Caki2 (cell line): Measurements from ENCODE around the gene CRADD. TPM values are rescaled to one million over a fixed set of nuclear protein-coding genes. Genes with fewer than 3 reads are reported as not detected.
"Not testable (repeated sequence)": the region's sequence is repeated elsewhere in the genome, so short reads cannot be mapped to it uniquely, and the experiment has no call there.

ENCODE experiments used
- DNase-seq: peaks from one replicate; pipeline ENCODE4 v3.0.0-alpha.2; 2015; ENCODE audit warnings: low read depth
- in situ Hi-C: cut with HindIII; loops from 2 replicates; pipeline ENCODE4 v1.10.0; 2016; ENCODE audit warnings: low sequenced_read_pairs, low pct_unique_long_range_greater_than_20kb, mixed read lengths
- total RNA-seq: library from RNA; depleted of rRNA; stranded (reverse); fragments of >200 nt; shearing (Covaris generic); gene quantifications from 2 replicates; pipeline ENCODE4 v1.2.3, GENCODE V29; 2014; ENCODE audit warnings: low replicate concordance

Gene CRADD
- total RNA-seq, 1 experiment from 2014 or later = 15.4 TPM

GRCh38 chr12:93743999-93744689 lies 67.0 kb downstream of the CRADD start:
- DNase-seq = no peak
- in situ Hi-C loops = no loop called here

- no peak for DNase-seq
- in situ Hi-C loops = no loop called here
Measured at GRCh38 chr12:93745286-93745685, 68.1 kb downstream of the CRADD start.

GRCh38 chr12:93746572-93747168 lies 69.5 kb downstream of the CRADD start:
- in situ Hi-C loops = no loop called here
- no peak for DNase-seq

GRCh38 chr12:93748672-93749383 lies 71.7 kb downstream of the CRADD start:
- DNase-seq = no peak
- in situ Hi-C loops = no loop called here

GRCh38 chr12:93749515-93749914 lies 72.3 kb downstream of the CRADD start:
- in situ Hi-C loops = no loop called here

GRCh38 chr12:93750056-93750455 lies 72.9 kb downstream of the CRADD start:
- DNase-seq = no peak
- in situ Hi-C loops = no loop called here

More at GRCh38 chr12:93749515-93749914, 72.3 kb downstream of the CRADD start:
- DNase-seq = no peak

GRCh38 chr12:93751864-93752610 lies 74.9 kb downstream of the CRADD start:
- in situ Hi-C loops = no loop called here
- DNase-seq = no peak

- DNase-seq = no peak
- in situ Hi-C loops = no loop called here
Measured at GRCh38 chr12:93753285-93753684, 76.1 kb downstream of the CRADD start.

- in situ Hi-C loops = no loop called here
- no peak for DNase-seq
Measured at GRCh38 chr12:93753838-93754429, 76.8 kb downstream of the CRADD start.

GRCh38 chr12:93754859-93755258 lies 77.7 kb downstream of the CRADD start:
- in situ Hi-C loops, DNase-seq: not testable (repeated sequence)

GRCh38 chr12:93756288-93756687 lies 79.1 kb downstream of the CRADD start:
- no peak for DNase-seq
- in situ Hi-C loops = no loop called here

- in situ Hi-C loops = no loop called here
- DNase-seq = no peak
Measured at GRCh38 chr12:93757792-93758694, 80.9 kb downstream of the CRADD start.

- in situ Hi-C loops = no loop called here
- DNase-seq = no peak
Measured at GRCh38 chr12:93758801-93759373, 81.7 kb downstream of the CRADD start.

GRCh38 chr12:93759512-93760081 lies 82.4 kb downstream of the CRADD start:
- DNase-seq = no peak
- in situ Hi-C loops = no loop called here

GRCh38 chr12:93760275-93760875 lies 83.2 kb downstream of the CRADD start:
- no peak for DNase-seq
- in situ Hi-C loops = no loop called here

- DNase-seq = no peak
- in situ Hi-C loops = no loop called here
Measured at GRCh38 chr12:93762059-93762719, 85.0 kb downstream of the CRADD start.
